ENCODE measurements around the gene C10orf143. TPM values are rescaled to one million over a fixed set of nuclear protein-coding genes. Genes with fewer than 3 reads are reported as not detected.

Gene C10orf143
- total RNA-seq, 2 donors from 2014 or later, result 1.5 to 1.9 TPM

DNA sequence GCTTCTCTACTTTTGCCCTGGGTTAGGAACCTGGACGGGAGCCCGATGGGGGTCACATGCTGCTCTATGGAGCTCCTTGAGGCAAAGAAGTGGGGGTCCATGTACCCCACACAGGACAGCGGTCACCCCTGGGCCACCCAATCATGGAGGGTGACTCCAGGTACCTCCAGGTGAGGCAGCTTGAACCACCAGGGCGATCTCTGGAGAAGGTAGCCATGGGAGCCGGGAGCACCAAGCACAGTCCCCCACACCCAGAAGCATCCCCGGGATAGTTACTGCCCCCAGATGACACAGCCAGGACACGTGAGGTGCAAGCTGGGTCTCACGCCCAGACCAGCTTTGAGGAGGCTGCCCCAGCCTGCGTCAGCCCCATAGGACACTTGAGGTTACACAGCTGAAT lies 58.4 kb downstream of the C10orf143 start:
- H3K9ac ChIP-seq (ENCODE audit: extremely low read depth, low read length, poor library complexity, severe bottlenecking), result no peak overlapping the region
- H3K36me3 ChIP-seq (ENCODE audit: control insufficient read depth, insufficient read depth, low read length), result no peaks in the 10 kb centered on the region
- WGBS, 2 experiments (ENCODE audit: insufficient coverage in 1 of 2, insufficient read length in 1 of 2), result 95 to 100% methylated on average over 3 to 9 of the region's 9 CpGs
- no peaks in the 10 kb centered on the region for H3K4me1 ChIP-seq (ENCODE audit: control insufficient read depth, insufficient read depth, low read length)
- H3K27me3 Mint-ChIP-seq (ENCODE audit: insufficient read depth), result peaks cover 4% of the 10 kb centered on the region
- TF ChIP-seq, protein P1, sequence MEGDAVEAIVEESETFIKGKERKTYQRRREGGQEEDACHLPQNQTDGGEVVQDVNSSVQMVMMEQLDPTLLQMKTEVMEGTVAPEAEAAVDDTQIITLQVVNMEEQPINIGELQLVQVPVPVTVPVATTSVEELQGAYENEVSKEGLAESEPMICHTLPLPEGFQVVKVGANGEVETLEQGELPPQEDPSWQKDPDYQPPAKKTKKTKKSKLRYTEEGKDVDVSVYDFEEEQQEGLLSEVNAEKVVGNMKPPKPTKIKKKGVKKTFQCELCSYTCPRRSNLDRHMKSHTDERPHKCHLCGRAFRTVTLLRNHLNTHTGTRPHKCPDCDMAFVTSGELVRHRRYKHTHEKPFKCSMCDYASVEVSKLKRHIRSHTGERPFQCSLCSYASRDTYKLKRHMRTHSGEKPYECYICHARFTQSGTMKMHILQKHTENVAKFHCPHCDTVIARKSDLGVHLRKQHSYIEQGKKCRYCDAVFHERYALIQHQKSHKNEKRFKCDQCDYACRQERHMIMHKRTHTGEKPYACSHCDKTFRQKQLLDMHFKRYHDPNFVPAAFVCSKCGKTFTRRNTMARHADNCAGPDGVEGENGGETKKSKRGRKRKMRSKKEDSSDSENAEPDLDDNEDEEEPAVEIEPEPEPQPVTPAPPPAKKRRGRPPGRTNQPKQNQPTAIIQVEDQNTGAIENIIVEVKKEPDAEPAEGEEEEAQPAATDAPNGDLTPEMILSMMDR (conservative IDR thresholded peaks at IDR 0.05), result no peak
- peaks cover 11% of the 10 kb centered on the region for H3K9me3 Mint-ChIP-seq
- DNase-seq, result no peak
- H3K4me1 Mint-ChIP-seq, result no peaks in the 10 kb centered on the region
- no peak overlapping the region for H3K27ac ChIP-seq (ENCODE audit: low read depth, low read length)
- H3K27ac Mint-ChIP-seq, result no peak overlapping the region
- H3K4me3 Mint-ChIP-seq, result no peak overlapping the region
- H3K27me3 ChIP-seq (ENCODE audit: control insufficient read depth, insufficient read depth, low read length, poor library complexity, severe bottlenecking), result no peaks in the 10 kb centered on the region
- peaks cover 3% of the 10 kb centered on the region for H3K9me3 ChIP-seq (ENCODE audit: control insufficient read depth, low read length)
- H3K36me3 Mint-ChIP-seq (ENCODE audit: low read depth), result no peaks in the 10 kb centered on the region
- H3K4me3 ChIP-seq (ENCODE audit: low read length), result no peak overlapping the region

DNA sequence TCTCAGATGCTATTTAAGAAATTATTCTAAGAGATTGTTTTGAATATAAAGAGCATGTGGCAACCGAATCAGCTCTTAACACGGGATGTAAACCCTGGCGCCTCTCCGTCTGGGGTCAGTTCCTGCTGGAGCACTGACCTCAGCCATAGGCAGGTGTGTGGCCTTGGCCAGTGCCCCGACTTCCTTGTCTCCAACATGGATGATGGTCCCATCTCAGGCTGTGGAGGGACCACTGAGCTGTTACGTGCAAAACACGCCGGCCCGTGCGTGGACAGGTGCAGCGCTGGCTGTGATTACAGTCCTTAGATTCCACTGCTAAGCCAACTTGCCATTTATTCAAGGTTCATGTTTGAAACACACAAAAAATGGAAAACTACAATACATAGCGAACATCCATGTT lies 59.9 kb downstream of the C10orf143 start:
- TF ChIP-seq, protein P1 (conservative IDR thresholded peaks at IDR 0.05), result no peak
- DNase-seq, result no peak
- WGBS, 2 experiments (ENCODE audit: insufficient coverage in 1 of 2, insufficient read length in 1 of 2), result 94 to 98% methylated on average over 12 of the region's 12 CpGs
- Mint-ChIP-seq H3K4me3 (no peak overlapping the region), H3K4me1 (no peaks in the 10 kb centered on the region), H3K27ac (no peak overlapping the region), H3K36me3 (ENCODE audit: low read depth) (no peaks in the 10 kb centered on the region), H3K9me3 (peaks cover 6% of the 10 kb centered on the region), H3K27me3 (ENCODE audit: insufficient read depth) (peaks cover 4% of the 10 kb centered on the region)
- H3K4me3 ChIP-seq (ENCODE audit: low read length), result no peak overlapping the region
- peaks cover 3% of the 10 kb centered on the region for H3K9me3 ChIP-seq (ENCODE audit: control insufficient read depth, low read length)
- no peak overlapping the region for H3K27ac ChIP-seq (ENCODE audit: low read depth, low read length)
- H3K27me3 ChIP-seq (ENCODE audit: control insufficient read depth, insufficient read depth, low read length, poor library complexity, severe bottlenecking), result no peaks in the 10 kb centered on the region
- no peaks in the 10 kb centered on the region for H3K4me1 ChIP-seq (ENCODE audit: control insufficient read depth, insufficient read depth, low read length)
- no peaks in the 10 kb centered on the region for H3K36me3 ChIP-seq (ENCODE audit: control insufficient read depth, insufficient read depth, low read length)
- H3K9ac ChIP-seq (ENCODE audit: extremely low read depth, low read length, poor library complexity, severe bottlenecking), result no peak overlapping the region

DNA sequence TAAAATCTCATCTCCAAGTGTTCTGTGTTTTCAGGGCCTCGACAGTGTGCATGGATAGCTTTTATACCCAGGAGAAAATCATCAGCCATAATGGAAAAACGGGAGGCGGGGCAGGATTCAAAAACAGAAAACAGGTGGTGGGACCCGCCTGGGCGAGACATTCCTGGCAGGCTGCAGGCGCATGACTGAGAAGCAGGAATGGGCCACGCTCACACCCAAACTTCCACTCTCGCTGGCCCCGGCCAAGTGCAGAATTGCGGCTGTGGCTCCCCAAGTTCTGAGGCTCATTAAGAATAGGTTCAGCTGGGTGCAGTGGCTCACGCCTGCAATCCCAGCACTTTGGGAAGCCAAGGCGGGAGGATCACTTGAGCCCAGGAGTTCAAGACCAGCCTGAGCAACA lies 60.6 kb downstream of the C10orf143 start:
- 90 to 92% methylated on average over 11 to 12 of the region's 12 CpGs for WGBS, 2 experiments (ENCODE audit: insufficient coverage in 1 of 2, insufficient read length in 1 of 2)
- Mint-ChIP-seq H3K9me3 (peaks cover 3% of the 10 kb centered on the region), H3K4me1 (no peaks in the 10 kb centered on the region), H3K27me3 (ENCODE audit: insufficient read depth) (peaks cover 4% of the 10 kb centered on the region), H3K36me3 (ENCODE audit: low read depth) (no peaks in the 10 kb centered on the region), H3K27ac (no peak overlapping the region), H3K4me3 (no peak overlapping the region)
- Histone ChIP-seq H3K27ac (ENCODE audit: low read depth, low read length) (no peak overlapping the region), H3K9me3 (ENCODE audit: control insufficient read depth, low read length) (peaks cover 3% of the 10 kb centered on the region), H3K36me3 (ENCODE audit: control insufficient read depth, insufficient read depth, low read length) (no peaks in the 10 kb centered on the region), H3K4me1 (ENCODE audit: control insufficient read depth, insufficient read depth, low read length) (no peaks in the 10 kb centered on the region), H3K4me3 (ENCODE audit: low read length) (no peak overlapping the region), H3K27me3 (ENCODE audit: control insufficient read depth, insufficient read depth, low read length, poor library complexity, severe bottlenecking) (no peaks in the 10 kb centered on the region), H3K9ac (ENCODE audit: extremely low read depth, low read length, poor library complexity, severe bottlenecking) (no peak overlapping the region)
- no peak for DNase-seq
- TF ChIP-seq, protein P1 (conservative IDR thresholded peaks at IDR 0.05), result no peak
